ENCODE results near the gene DNLZ.

DNA sequence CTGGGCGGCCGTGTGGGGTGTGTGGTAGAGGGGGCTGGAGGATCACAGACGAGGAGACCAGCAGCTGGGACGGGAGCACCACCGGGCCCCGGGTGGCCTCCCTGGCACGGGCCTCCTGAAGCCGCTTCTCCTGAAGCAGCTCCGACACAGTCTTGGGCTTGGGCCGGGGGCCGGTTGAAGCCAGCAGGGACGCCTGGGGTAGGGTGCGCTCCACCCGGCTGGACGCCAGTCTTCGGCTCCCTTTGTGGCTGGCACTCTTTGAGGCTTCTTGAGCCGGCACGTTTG, 15.4 kb upstream of the DNLZ start:
- TF ChIP-seq, protein P1, sequence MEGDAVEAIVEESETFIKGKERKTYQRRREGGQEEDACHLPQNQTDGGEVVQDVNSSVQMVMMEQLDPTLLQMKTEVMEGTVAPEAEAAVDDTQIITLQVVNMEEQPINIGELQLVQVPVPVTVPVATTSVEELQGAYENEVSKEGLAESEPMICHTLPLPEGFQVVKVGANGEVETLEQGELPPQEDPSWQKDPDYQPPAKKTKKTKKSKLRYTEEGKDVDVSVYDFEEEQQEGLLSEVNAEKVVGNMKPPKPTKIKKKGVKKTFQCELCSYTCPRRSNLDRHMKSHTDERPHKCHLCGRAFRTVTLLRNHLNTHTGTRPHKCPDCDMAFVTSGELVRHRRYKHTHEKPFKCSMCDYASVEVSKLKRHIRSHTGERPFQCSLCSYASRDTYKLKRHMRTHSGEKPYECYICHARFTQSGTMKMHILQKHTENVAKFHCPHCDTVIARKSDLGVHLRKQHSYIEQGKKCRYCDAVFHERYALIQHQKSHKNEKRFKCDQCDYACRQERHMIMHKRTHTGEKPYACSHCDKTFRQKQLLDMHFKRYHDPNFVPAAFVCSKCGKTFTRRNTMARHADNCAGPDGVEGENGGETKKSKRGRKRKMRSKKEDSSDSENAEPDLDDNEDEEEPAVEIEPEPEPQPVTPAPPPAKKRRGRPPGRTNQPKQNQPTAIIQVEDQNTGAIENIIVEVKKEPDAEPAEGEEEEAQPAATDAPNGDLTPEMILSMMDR (IDR thresholded peaks at IDR 0.05) = no peak
- no peak for TF ChIP-seq POLR2AphosphoS5 (IDR thresholded peaks at IDR 0.05; ENCODE audit: low read depth, low read length)
